Adrenal gland (tissue), 5 donors: ENCODE measurements around the gene SCAF1.

ENCODE experiments used
- POLR2A ChIP-seq, 2 donors: fragments of 450-650 bp; IDR thresholded peaks; one replicate each; pipeline ENCODE4 v1.6.1; 2017; ENCODE audit warnings: antibody characterized with exemption in 2 of 2, mild to moderate bottlenecking in 2 of 2, moderate library complexity in 1 of 2
- TF ChIP-seq, protein P1 (sequence below), 6 experiments: fragments of 450-650 bp in 4 of 6; fragments of 200-600 bp in 2 of 6; sonication (generic) in 1 of 6; IDR thresholded peaks; 1 replicate in 5 of 6; 2 replicates in 1 of 6; pipeline versions ENCODE4 v1.5.1 to v1.8.0; 2016 to 2021; ENCODE audit warnings: antibody characterized with exemption in 6 of 6, mild to moderate bottlenecking in 2 of 6, moderate library complexity in 1 of 6
- donor health status: DM: no; HTN: no; CAD: no.

DNA sequence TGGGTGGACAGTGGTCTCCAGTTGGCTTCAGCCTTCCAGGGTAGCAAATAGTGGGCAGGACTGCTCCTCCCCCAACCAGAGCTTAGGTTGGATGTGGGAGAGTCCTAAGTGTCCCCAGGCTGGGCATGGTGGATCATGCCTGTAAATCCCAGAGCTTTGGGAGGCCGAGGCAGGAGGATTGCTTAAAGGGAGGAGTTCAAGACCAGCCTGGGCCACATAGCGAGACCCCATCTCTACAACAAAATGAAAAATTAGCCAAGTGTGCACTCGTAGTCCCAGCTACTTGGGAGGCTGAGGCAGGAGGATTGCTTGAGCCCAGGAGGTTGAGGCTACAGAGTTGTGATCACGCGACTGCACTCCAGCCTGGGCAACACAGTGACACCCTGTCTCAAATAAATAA lies 9.4 kb upstream of the SCAF1 start:
- TF ChIP-seq, protein P1, sequence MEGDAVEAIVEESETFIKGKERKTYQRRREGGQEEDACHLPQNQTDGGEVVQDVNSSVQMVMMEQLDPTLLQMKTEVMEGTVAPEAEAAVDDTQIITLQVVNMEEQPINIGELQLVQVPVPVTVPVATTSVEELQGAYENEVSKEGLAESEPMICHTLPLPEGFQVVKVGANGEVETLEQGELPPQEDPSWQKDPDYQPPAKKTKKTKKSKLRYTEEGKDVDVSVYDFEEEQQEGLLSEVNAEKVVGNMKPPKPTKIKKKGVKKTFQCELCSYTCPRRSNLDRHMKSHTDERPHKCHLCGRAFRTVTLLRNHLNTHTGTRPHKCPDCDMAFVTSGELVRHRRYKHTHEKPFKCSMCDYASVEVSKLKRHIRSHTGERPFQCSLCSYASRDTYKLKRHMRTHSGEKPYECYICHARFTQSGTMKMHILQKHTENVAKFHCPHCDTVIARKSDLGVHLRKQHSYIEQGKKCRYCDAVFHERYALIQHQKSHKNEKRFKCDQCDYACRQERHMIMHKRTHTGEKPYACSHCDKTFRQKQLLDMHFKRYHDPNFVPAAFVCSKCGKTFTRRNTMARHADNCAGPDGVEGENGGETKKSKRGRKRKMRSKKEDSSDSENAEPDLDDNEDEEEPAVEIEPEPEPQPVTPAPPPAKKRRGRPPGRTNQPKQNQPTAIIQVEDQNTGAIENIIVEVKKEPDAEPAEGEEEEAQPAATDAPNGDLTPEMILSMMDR (IDR thresholded peaks at IDR 0.05), result no peak
- no peak for TF ChIP-seq POLR2A (IDR thresholded peaks at IDR 0.05)
